Measurements from ENCODE around the gene TSGA10IP.
"Not testable (repeated sequence)": the region's sequence is repeated elsewhere in the genome, so short reads cannot be mapped to it uniquely, and the experiment has no call there.

Gene TSGA10IP

DNA sequence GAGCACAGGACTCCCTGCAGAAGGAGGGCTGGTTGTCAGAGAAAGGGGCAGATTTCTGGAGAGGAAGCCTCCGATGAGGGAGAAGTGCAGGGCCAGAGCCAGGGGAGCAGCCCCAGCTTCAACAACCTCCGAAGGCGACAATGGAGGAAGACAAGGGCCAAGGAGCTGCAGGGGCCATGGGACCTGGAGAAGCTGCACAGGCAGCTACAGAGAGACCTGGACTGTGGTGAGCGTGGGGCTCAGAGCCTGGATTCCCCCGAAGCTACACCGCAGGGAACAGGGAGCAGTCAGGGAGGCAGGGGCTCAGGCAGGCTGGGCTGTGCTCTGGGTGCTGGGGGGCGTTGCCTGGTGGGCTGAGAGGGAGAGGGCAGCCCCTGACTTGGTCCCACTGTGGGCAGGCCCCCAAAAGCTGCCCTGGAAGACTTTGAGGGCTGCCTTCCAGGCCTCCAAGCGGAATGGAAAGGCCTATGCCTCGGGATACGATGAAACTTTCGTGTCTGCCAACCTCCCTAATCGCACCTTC, 2.4 kb downstream of the TSGA10IP start:
- no peak for DNase-seq

DNA sequence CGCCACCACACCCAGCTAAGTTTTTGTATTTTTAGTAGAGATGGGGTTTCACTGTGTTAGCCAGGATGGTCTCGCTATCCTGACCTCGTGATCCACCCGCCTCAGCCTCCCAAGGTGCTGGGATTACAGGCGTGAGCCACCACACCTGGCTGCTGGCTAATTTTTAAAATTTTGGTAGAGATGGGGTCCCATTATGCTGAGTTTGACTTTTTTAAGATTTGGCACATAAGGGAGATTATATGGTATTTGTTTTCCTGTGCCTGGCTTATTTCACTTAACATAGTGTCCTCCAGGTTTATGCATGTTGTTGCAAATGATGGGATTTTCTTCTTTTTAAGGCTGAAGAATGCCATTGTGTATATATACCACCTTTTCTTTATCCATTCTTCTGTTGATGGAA, 5.4 kb downstream of the TSGA10IP start:
- not testable (repeated sequence) for DNase-seq

DNA sequence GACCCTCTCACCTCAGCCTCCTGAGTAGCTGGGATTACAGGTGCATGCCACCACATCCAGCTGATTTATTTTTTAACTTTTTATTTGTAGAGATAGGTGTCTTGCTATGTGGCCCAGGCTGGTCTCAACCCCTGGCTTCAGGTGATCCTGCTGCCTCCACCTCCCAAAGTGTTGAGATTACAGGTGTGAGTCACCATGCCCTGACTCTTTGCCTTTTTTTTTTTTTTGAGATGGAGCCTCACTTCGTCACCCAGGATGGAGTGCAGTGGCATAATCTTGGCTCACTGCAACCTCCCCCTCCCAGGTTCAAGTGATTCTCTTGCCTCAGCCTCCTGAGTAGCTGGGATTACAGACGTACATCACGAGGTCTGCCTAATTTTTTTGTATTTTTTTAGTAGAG, 6.4 kb downstream of the TSGA10IP start:
- not testable (repeated sequence) for DNase-seq

DNA sequence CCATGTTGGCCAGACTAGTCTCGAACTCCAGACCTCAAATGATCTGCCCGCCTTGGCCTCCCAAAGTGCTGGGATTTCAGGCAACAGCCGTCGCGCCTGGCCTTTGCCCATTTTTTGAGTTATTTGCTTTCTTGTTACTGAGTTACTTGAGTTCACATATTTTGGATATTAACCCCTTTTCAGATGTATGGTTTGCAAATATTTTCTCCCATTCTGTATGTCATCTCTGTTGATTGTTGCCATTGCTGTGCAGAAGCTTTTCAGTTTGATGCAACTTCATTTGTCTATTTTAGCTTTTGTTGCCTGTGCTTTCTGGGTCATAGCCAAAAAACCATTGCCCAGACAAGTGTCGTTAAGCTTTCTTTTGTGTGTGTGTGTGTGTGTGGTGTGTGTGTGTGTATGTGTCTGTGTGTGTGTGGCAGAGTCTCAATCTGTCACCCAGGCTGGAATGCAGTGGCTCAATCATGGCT, 6.8 kb downstream of the TSGA10IP start:
- no peak for DNase-seq

DNA sequence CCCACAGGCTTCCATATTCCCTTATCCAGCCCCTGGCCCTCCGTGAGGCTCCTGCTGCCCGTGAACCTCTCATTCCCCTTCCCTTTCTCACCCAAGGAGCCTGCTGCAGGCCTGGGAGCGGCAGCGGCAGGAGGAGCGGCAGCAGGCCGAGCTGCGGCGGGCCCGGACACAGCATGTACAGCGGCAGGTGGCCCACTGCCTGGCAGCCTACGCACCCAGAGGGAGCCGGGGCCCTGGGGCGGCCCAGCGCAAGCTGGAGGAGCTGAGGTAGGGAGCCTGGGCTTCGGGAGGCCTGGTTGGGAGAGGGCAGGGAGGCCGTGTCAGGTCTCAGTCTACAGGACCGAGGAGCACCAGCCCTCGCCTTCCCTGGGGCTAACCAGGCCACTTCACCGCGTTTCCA, 8.2 kb downstream of the TSGA10IP start:
- DNase-seq, result no peak

DNA sequence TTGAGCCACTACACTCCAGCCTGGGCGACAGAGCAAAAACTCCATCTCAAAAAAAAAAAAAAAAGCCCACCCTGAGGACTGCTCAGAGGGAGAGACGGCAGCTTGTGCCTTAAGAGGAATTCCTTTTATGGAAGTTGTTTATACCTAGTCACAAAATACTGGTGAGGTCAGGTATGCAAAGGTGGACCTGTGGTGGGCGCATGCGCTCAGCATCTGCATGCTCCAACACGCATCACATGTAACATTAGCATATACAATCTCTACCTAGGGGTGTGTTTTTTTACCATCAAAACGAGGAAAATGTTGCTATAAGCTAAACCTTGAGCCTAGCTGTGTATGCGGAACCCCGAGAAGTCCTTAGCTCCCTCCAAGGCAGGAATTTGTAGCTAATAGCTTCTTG, 9.5 kb downstream of the TSGA10IP start:
- no peak for DNase-seq

DNA sequence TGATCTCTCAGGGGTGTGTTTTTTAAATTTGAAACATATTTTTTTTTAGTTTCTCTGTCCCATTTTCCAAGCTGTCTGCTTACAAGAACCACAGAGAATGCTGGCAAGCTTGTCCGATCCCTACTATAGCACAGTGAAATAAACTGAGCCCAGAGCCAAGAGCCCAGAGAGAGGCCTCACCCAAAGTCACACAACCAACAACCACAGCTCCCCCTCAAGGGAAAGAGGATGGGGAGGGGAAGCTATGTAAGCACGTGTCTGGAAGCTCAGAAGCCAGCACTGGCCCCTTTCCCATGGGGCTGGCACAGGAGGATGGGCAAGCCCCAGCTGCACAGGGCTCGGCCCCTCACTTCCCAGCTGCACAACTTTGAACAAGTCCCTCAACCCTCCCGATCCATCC, 13.0 kb downstream of the TSGA10IP start:
- no peak for DNase-seq

DNA sequence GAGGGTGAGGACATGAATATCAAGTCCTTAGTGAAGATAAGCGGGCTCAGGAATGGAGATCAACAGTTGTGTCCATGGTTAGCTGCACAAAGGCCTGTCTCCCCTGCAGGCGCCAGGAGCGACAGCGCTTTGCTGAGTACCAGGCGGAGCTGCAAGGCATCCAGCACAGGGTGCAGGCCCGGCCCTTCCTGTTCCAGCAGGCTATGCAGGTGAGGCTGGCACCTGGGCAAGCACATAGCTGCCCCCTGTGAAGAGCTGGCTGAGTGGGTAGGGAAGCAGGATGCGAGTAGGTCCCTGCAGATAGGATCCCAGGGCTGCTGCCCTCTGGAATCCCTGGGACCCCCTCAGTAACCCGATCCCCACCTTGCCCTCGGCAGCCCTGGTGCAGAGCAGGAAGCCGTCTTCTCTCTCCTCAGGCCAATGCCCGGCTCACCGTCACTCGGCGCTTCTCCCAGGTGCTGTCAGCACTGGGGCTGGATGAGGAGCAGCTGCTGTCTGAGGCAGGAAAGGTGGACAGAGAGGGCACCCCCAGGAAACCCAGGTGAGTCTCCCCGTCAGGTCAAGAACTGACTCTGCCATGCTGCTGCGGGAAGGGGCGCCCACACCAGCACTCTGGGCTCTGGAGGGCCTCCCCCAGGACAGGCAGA, 13.6 kb downstream of the TSGA10IP start:
- no peak for DNase-seq

DNA sequence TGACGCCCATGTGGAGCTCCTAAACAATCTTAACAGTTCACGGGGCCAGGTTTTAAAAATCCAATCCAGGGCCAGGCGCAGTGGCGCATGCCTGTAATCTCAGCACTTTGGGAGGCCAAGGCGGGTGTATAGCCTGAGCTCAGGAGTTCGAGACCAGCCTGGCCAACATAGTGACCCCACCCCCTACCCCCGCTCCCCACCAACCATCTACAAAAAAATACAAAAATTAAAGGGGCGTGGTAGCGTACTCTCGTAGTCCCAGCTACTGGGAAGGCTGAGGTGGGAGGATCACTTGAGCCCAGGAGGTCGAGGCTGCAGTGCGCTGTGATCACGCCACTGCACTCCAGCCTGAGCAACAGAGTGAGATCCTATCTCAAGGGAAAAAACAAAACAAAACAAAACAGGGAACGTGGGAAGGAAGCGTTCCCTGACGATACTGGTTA, 15.6 kb downstream of the TSGA10IP start:
- no peak for DNase-seq

DNA sequence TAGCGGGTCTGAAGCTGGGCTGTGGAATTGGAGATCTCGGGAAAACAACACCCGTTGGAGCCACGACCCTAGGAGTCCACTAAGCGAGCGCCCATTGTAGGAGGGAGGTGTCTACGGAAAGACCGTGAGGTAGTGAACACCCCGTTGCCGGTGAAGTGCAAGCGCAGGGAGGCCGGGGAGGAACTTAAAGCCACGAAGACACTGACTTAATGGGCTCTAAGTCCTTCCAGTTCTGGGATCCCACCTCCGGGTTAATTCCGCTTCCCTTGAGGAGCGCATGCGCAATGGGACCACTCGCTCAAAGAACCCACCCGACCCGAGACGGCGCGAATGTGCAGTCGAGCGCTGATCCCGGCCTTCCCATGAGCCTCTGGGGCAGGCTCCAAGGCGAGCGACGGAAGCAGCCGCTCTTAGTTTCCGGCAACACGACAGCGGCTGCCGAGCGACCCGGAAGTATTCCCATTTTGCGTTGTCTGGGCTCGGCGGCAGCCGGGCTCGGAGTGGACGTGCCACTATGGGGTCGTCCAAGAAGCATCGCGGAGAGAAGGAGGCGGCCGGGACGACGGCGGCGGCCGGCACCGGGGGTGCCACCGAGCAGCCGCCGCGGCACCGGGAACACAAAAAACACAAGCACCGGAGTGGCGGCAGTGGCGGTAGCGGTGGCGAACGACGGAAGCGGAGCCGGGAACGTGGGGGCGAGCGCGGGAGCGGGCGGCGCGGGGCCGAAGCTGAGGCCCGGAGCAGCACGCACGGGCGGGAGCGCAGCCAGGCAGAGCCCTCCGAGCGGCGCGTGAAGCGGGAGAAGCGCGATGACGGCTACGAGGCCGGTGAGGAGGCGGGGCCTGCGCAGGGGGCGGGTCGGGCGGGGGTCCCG, 16.2 kb downstream of the TSGA10IP start, which contains the start of gene SART1:
Gene SART1 (plus strand): TSS at position 468 of the 874 bp plus-strand sequence. CDS start 47 bp downstream, at position 515.
- DNase-seq, result peak; percentile 97

DNA sequence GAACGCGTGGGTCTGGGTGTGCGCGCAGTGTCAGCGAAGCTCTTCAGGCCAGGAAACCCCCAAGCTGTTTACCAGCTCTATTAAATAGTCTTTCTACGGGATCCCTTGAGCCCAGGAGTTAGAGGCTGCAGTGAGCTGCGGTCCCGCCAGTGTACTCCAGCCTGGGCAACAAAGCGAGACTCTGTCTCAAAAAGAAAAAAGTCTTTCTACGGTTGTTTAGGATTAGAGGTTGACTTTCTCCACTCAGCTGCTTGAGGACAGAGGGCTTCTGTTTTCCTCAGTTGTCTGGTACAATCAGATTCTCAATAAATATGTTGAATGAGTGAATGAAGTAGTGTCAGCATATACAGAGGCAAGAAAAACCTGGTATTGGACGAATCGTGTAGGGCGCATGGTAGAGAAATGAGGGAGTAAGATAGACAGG, 16.9 kb downstream of the TSGA10IP start:
- DNase-seq, result no peak

DNA sequence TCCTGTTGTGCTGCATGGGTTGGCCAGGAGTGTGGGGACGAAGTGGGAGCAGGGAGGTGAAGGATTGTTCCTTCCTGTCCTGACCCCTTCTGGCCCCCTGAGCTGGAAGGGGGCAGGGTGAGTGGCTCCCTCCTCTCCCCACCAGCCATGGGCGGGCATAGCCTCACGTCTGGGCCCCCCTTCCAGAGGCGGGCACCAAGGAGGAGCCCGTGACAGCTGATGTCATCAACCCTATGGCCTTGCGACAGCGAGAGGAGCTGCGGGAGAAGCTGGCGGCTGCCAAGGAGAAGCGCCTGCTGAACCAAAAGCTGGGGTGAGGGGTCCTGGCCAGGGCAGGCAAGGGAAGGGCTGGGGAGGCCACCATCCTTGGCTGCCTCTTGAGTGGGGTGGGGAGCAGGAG, 19.6 kb downstream of the TSGA10IP start:
- no peak for DNase-seq

DNA sequence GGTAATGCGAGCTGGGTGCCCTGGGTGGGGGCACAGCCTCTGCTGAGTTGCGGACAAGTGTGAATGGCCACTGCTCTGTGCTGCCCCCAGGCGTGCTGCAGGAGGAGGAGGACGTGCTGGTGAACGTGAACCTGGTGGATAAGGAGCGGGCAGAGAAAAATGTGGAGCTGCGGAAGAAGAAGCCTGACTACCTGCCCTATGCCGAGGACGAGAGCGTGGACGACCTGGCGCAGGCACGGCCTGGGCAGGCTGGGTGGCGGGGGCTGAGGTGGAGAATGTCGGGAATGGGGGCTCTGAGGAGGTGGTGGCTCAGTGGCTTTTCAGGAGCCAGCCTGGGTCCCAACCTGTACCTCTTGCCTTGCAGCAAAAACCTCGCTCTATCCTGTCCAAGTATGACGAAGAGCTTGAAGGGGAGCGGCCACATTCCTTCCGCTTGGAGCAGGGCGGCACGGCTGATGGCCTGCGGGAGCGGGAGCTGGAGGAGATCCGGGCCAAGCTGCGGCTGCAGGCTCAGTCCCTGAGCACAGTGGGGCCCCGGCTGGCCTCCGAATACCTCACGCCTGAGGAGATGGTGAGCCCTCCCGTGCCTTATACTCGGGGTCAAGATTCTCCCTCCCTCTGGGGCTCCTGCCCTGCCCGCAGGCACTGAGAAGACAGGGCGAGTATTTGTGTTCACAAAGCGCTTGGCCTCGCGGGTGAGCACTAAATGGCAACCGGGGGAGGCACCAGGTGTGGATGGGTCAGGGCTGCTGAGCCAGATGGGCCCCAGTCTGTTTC, 20.9 kb downstream of the TSGA10IP start:
- no peak for DNase-seq

DNA sequence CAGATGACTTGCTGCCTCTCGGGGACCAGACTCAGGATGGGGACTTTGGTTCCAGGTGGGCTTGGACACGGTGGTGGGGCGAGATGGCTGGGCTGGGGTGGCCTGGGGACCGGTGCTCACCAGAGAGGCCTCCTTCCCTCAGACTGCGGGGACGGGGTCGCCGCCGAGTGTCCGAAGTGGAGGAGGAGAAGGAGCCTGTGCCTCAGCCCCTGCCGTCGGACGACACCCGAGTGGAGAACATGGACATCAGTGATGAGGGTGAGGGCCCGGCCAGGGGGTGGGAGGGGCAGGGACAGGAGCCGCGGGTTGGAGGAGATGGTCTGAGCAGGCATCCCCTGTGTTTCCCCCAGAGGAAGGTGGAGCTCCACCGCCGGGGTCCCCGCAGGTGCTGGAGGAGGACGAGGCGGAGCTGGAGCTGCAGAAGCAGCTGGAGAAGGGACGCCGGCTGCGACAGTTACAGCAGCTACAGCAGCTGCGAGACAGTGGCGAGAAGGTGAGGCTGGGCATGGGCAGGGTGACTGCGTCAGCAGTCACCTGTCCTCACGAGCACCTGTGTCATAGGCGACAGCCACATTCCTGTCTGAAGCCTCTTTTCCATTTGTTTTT, 22.2 kb downstream of the TSGA10IP start:
- no peak for DNase-seq

DNA sequence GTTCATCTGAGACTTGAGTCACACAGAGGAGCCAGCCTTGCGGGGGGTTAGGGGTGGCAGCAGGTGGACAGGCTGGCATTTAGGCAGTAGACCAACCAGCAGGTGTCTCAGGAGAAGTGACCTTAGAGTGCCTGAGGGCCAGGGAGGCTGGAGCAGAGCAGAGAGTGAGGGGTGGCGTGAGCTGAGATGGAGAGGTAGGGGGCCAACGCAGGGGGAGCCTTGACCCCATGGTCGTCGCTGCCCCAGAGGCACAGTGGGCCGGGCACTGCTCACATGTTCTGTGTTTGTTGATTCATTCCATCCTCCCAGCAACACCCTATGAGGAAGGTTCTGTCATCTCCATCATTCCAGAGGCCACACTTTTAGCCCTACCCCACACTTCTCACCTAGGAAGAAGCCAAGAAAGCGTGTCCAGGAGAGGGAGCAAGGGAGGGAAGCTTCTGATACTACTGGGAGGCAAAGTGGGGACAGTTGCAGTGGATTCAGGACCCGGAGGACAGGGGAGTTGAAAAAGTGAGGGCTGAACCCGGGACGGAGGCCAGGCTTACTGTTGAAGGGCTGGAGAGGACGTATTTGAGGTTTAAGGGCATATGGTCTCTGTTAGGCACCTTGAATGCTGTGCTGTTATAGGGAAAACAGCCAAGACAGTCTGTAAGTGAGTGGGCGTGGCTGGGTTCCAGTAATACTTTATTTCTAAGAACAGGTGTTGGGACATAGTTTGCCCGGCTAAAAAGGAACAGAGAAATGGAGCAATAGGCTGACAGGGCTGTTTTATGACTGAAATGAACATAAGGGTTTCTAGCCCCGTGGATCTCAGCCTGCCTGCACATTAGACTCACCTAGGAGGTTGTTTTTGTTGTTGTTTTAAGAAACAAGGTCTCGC, 23.6 kb downstream of the TSGA10IP start:
- no peak for DNase-seq

DNA sequence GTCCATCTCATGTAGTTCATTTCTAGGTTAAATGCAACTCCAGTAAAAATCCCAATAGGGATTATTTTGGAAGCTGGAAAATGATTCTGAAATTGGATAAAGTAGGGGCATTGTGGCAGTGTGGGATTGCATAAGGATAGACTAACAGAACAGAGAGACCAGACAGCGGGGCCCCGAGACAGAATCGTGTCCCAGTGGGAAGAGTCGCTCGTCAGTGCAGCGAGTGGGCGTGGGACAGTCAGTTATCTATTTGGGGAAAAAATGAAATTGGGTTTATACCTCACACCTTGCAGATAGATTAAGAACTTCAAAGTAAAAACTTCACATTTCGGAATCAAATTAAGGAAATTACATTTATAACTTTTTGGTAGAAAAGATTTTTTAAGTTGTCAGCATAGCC, 26.8 kb downstream of the TSGA10IP start:
- DNase-seq, result no peak

DNA sequence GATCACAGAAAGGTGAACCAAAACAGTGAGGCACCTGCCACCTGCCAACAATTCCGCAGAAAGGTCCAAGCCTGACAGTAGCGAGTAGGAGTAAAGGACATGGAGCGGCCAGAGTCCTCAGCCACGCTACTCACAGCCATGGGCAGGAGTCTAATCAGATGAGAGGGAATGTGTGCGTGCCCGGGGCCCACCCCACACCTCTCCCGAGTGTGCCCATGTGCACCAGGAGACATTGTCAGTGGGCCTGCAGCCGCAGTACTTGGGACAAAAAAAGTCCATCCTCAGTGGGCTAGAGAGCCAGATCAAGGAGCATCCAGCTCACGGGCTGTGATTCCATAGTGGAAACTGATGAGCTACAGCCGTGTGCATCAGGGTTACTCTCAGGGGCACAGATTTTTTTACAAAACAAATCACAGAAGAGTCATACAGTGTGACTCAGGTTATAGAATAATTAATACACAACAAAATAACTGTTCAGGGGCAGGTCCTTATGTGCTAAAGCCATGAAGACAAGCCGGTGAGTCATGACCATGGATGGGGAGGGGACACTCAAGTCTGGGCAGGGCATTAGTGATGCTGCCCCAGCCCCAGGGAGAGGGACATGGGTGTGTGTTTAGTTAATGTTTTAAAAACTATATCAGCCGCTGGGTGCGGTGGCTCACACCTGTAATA, 28.3 kb downstream of the TSGA10IP start:
- DNase-seq, result peak; percentile 61

DNA sequence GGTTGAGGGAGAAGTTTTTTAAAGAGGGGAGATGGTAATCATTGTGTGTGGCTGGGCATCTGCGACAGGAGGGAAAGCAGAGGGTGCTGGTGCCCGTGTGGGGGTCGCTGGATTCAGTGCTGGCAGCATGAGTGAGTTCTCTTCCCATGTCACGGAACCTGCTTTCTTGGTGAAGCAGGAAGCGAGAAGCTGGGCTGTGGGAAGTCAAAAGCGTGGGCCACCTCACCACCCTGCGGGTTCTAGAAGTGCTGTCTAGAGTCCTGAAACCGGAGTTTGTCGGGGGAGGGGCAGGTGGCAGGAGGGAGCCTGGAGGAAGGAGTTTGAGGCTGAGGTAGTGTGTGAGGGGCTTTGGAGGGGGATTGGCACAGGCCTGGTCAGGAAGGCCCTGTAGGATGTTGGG, 30.5 kb downstream of the TSGA10IP start:
- DNase-seq, result no peak

DNA sequence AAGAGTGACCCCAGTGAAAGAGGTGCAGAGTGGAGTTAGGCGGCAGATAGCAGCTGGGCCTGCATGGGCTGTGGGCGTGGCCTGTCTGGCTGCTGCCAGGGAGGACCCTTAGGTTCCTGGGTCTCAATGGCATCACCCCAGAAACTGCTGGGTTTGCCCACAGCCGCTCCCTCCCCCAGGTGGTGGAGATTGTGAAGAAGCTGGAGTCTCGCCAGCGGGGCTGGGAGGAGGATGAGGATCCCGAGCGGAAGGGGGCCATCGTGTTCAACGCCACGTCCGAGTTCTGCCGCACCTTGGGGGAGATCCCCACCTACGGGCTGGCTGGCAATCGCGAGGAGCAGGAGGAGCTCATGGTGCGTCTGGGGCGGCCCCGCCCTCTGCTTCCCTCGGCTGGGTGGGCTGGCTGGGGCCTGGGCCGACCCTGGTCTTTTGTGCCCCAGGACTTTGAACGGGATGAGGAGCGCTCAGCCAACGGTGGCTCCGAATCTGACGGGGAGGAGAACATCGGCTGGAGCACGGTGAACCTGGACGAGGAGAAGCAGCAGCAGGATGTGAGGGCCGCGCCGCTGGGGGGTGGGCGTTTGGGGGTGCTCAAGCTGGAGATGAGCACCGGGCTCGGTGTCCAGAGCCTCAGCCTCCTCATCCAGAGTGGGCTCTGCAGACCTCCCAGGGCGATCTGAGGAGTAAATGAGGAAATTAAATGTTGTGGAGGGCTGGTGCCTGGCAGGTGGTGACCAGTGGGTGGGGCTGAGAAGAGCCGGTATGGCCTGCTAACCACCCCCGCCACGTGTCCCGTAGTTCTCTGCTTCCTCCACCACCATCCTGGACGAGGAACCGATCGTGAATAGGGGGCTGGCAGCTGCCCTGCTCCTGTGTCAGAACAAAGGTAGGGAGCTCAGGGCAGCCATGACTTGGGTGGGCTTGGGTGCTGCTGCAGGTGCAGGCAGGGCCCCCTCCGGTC, 31.2 kb downstream of the TSGA10IP start:
- no peak for DNase-seq

Data from HCEC 1CT (cell line).